Measurements from ENCODE around the gene DLX1. TPM values are rescaled to one million over a fixed set of nuclear protein-coding genes. Genes with fewer than 3 reads are reported as not detected.

Gene DLX1
- total and polyA plus RNA-seq, 2 of the 8 experiments (the other 6 are each of a cell fraction or from before 2014, with no cell fraction given) = 0.11 TPM; not detected in 1

DNA sequence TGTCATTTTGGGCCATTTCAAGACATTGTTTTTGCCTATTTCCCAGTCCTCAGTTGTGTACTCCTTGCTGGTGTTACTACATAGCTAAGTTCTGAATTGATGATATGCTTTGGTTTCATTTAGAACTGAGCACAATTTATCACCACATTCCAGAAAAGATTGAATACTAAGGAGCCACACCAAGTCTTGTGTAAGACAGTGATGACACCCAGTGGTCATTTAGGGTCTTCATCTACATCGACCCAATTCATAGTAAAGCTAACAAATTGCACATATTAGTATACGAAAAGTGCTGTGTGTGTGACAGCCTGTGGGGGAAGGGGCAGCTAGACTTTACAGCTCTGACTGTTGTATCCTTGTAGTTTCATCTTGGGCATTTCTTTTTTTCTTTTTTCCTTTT is 28.3 kb downstream of the DLX1 start:
- Histone ChIP-seq H3K9ac (replicated peaks in 1 of 4; ENCODE audit: extremely low read depth in 1 of 4, low read depth in 3 of 4, low read length in 3 of 4) (no peak overlapping the region), H3K79me1 (ENCODE audit: low read depth, low read length) (no peaks in the 10 kb centered on the region), H2BK5ac (ENCODE audit: low read depth, low read length) (no peak overlapping the region), H4K5ac (ENCODE audit: insufficient read length, low read depth, low read length) (no peak overlapping the region), H3K23ac (ENCODE audit: insufficient read length) (no peak overlapping the region), H2BK12ac (ENCODE audit: low read depth, low read length) (no peak overlapping the region), H3K9me3 (ENCODE audit: insufficient read depth in 2 of 2, low read depth in 1 of 2, low read length in 1 of 2) (no peaks in the 10 kb centered on the region), H2BK15ac (ENCODE audit: low read length) (no peak overlapping the region), H3K23me2 (ENCODE audit: low read depth, low read length) (peaks cover 2% of the 10 kb centered on the region; the same call in 1 of the 2 replicates), H3K4me2 (ENCODE audit: insufficient read depth in 1 of 2, low read depth in 2 of 2, low read length in 2 of 2) (no peak overlapping the region), H4K8ac (ENCODE audit: extremely low read depth, insufficient read depth, low read length) (no peak overlapping the region), H2BK20ac (ENCODE audit: low read length) (no peak overlapping the region), H2BK120ac (replicated peaks; ENCODE audit: low read depth, low read length) (no peak overlapping the region), H2AFZ (ENCODE audit: low read length) (no peak overlapping the region), H2AK5ac (ENCODE audit: low read depth, low read length) (no peak overlapping the region), H3K56ac (replicated peaks; ENCODE audit: insufficient read length, low read depth, low read length) (no peak overlapping the region), H3K14ac (ENCODE audit: insufficient read length) (no peak overlapping the region), H4K20me1 (replicated peaks in 1 of 2; ENCODE audit: control insufficient read depth in 1 of 2, insufficient read depth in 2 of 2, low read length in 2 of 2) (peaks cover 0 to 5% of the 10 kb centered on the region in 2 experiments), H3K18ac (ENCODE audit: extremely low read depth, low read length) (no peak overlapping the region), H3K4me3 (ENCODE audit: extremely low read depth in 1 of 4, insufficient read depth in 2 of 4, low read depth in 3 of 4, low read length in 4 of 4) (no peak overlapping the region), H3K36me3 (ENCODE audit: control insufficient read depth in 2 of 4, insufficient read depth in 4 of 4, low read length in 3 of 4) (no peaks in the 10 kb centered on the region), H3K27me3 (replicated peaks in 1 of 4; ENCODE audit: control insufficient read depth in 3 of 4, extremely low read depth in 1 of 4, insufficient read depth in 3 of 4, low read length in 3 of 4) (peaks cover 18 to 34% (median 28%) of the 10 kb centered on the region in 4 experiments), H3K27ac (ENCODE audit: low read depth, low read length) (no peak overlapping the region), H3K4me1 (replicated peaks in 1 of 4; ENCODE audit: control insufficient read depth in 3 of 4, insufficient read depth in 4 of 4, low read length in 3 of 4) (peaks cover 4 to 11% (median 6%) of the 10 kb centered on the region in 4 experiments; a peak in 5 of 7 replicates), H3K4ac (replicated peaks; ENCODE audit: insufficient read length, low read depth, low read length) (no peak overlapping the region), H4K91ac (replicated peaks; ENCODE audit: insufficient read length, low read length) (no peak overlapping the region), H3K79me2 (ENCODE audit: control insufficient read depth in 1 of 2, insufficient read depth in 2 of 2, low read length in 2 of 2) (no peaks in the 10 kb centered on the region)
- POLR2A ChIA-PET (ENCODE audit: partially characterized antibody) = no interaction called here
- FAIRE-seq (peak; percentile 50), DNase-seq (ENCODE audit: low read depth in 1 of 2, low spot score in 2 of 2) (no peak)
- 69% methylated on average over 2 of the region's 2 CpGs; no CpG with 5 or more reads in 1 of the 2 experiments for WGBS, 2 experiments (ENCODE audit: extremely low coverage in 1 of 2, insufficient coverage in 1 of 2, insufficient read length in 1 of 2, insufficient replicate concordance in 2 of 2, low coverage in 1 of 2, low lambda C conversion rate in 2 of 2, missing lambda C conversion rate in 1 of 2)
- CTCF ChIA-PET (ENCODE audit: partially characterized antibody) = interaction anchor here (0.5 to 4.8 kb wide), 46 partner anchors 10 to 745 kb away, joined by 3 to 38 read pairs (median 4); no protein-coding TSS in a partner anchor
- TF ChIP-seq RAD21 (IDR thresholded peaks at IDR 0.05 in 1 of 2, conservative IDR thresholded peaks at IDR 0.05 in 1 of 2; ENCODE audit: low read depth in 2 of 2, low read length in 2 of 2) (peak; percentile 77 to 83), SUZ12 (IDR thresholded peaks at IDR 0.05; ENCODE audit: low read length) (no peak)
- TF ChIP-seq, protein P1, sequence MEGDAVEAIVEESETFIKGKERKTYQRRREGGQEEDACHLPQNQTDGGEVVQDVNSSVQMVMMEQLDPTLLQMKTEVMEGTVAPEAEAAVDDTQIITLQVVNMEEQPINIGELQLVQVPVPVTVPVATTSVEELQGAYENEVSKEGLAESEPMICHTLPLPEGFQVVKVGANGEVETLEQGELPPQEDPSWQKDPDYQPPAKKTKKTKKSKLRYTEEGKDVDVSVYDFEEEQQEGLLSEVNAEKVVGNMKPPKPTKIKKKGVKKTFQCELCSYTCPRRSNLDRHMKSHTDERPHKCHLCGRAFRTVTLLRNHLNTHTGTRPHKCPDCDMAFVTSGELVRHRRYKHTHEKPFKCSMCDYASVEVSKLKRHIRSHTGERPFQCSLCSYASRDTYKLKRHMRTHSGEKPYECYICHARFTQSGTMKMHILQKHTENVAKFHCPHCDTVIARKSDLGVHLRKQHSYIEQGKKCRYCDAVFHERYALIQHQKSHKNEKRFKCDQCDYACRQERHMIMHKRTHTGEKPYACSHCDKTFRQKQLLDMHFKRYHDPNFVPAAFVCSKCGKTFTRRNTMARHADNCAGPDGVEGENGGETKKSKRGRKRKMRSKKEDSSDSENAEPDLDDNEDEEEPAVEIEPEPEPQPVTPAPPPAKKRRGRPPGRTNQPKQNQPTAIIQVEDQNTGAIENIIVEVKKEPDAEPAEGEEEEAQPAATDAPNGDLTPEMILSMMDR (IDR thresholded peaks at IDR 0.05; ENCODE audit: control extremely low read depth in 1 of 3, insufficient read depth in 1 of 3, low read depth in 1 of 3, low read length in 3 of 3) = peak in 2 of 3 experiments; percentile 42 to 46; a peak in 3 of 4 replicates

Measured in H1 (cell line).